ENCODE results near the gene ZAP70. TPM values are rescaled to one million over a fixed set of nuclear protein-coding genes. Genes with fewer than 3 reads are reported as not detected.
A peak's percentile ranks its signal among the peaks of the same experiment; 100 is the strongest.

Gene ZAP70
- total RNA-seq, 2 donors from 2014 or later, result 8.3 to 10.4 TPM

- H3K9ac ChIP-seq (ENCODE audit: extremely low read depth, low read length, poor library complexity, severe bottlenecking), result no peak overlapping the region
- no peak overlapping the region for H3K27ac Mint-ChIP-seq
- WGBS, 2 experiments (ENCODE audit: insufficient coverage in 1 of 2, insufficient read length in 1 of 2), result 95 to 98% methylated on average over 40 to 41 of the region's 41 CpGs
- H3K27me3 Mint-ChIP-seq (ENCODE audit: insufficient read depth), result no peaks in the 10 kb centered on the region
- no peaks in the 10 kb centered on the region for H3K4me1 ChIP-seq (ENCODE audit: control insufficient read depth, insufficient read depth, low read length)
- no peak for DNase-seq
- H3K36me3 Mint-ChIP-seq (ENCODE audit: low read depth), result peaks cover 7% of the 10 kb centered on the region
- no peak overlapping the region for H3K4me3 Mint-ChIP-seq
- no peak overlapping the region for H3K27ac ChIP-seq (ENCODE audit: low read depth, low read length)
- H3K9me3 ChIP-seq (ENCODE audit: control insufficient read depth, low read length), result peaks cover 4% of the 10 kb centered on the region
- peaks cover 3% of the 10 kb centered on the region for H3K9me3 Mint-ChIP-seq
- TF ChIP-seq, protein P1, sequence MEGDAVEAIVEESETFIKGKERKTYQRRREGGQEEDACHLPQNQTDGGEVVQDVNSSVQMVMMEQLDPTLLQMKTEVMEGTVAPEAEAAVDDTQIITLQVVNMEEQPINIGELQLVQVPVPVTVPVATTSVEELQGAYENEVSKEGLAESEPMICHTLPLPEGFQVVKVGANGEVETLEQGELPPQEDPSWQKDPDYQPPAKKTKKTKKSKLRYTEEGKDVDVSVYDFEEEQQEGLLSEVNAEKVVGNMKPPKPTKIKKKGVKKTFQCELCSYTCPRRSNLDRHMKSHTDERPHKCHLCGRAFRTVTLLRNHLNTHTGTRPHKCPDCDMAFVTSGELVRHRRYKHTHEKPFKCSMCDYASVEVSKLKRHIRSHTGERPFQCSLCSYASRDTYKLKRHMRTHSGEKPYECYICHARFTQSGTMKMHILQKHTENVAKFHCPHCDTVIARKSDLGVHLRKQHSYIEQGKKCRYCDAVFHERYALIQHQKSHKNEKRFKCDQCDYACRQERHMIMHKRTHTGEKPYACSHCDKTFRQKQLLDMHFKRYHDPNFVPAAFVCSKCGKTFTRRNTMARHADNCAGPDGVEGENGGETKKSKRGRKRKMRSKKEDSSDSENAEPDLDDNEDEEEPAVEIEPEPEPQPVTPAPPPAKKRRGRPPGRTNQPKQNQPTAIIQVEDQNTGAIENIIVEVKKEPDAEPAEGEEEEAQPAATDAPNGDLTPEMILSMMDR (conservative IDR thresholded peaks at IDR 0.05), result no peak
- H3K36me3 ChIP-seq (ENCODE audit: control insufficient read depth, insufficient read depth, low read length), result no peaks in the 10 kb centered on the region
- no peaks in the 10 kb centered on the region for H3K27me3 ChIP-seq (ENCODE audit: control insufficient read depth, insufficient read depth, low read length, poor library complexity, severe bottlenecking)
- peaks cover 24% of the 10 kb centered on the region for H3K4me1 Mint-ChIP-seq
- no peak overlapping the region for H3K4me3 ChIP-seq (ENCODE audit: low read length)
Observed at GRCh38 chr2:97724073-97724410, 10.7 kb downstream of the ZAP70 start.

DNA sequence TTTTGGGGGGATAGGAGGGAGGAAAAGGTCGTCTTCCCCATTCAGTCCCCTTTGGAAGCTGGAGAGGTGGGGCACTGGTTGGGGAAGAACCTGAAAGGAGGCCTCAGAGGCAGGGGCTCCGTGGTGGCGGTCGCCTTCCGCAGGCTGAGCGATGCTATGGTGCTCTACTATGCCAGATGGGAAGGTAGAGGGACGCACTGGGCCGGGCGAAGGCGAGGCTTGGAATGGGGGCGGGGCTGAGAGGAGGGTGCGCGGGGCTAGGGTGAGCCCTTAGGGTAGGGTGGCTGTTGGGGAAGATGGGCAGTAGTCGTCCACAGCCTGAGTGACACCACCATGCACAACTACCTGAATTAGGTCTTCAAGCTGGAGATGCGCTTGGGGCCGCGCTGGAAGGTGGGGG, 11.1 kb downstream of the ZAP70 start:
- no peak overlapping the region for H3K4me3 ChIP-seq (ENCODE audit: low read length)
- no peaks in the 10 kb centered on the region for H3K36me3 ChIP-seq (ENCODE audit: control insufficient read depth, insufficient read depth, low read length)
- H3K27me3 ChIP-seq (ENCODE audit: control insufficient read depth, insufficient read depth, low read length, poor library complexity, severe bottlenecking), result no peaks in the 10 kb centered on the region
- H3K4me1 Mint-ChIP-seq, result peaks cover 21% of the 10 kb centered on the region
- DNase-seq, result no peak
- H3K4me1 ChIP-seq (ENCODE audit: control insufficient read depth, insufficient read depth, low read length), result no peaks in the 10 kb centered on the region
- H3K9me3 Mint-ChIP-seq, result peaks cover 3% of the 10 kb centered on the region
- no peak overlapping the region for H3K27ac Mint-ChIP-seq
- H3K27ac ChIP-seq (ENCODE audit: low read depth, low read length), result no peak overlapping the region
- TF ChIP-seq, protein P1 (conservative IDR thresholded peaks at IDR 0.05), result no peak
- H3K9me3 ChIP-seq (ENCODE audit: control insufficient read depth, low read length), result peaks cover 8% of the 10 kb centered on the region
- 92 to 94% methylated on average over 10 to 17 of the region's 17 CpGs for WGBS, 2 experiments (ENCODE audit: insufficient coverage in 1 of 2, insufficient read length in 1 of 2)
- H3K9ac ChIP-seq (ENCODE audit: extremely low read depth, low read length, poor library complexity, severe bottlenecking), result no peak overlapping the region
- no peak overlapping the region for H3K4me3 Mint-ChIP-seq
- H3K36me3 Mint-ChIP-seq (ENCODE audit: low read depth), result peaks cover 7% of the 10 kb centered on the region
- H3K27me3 Mint-ChIP-seq (ENCODE audit: insufficient read depth), result no peaks in the 10 kb centered on the region

GRCh38 chr2:97724946-97725688, 11.7 kb downstream of the ZAP70 start:
- no peaks in the 10 kb centered on the region for H3K36me3 ChIP-seq (ENCODE audit: control insufficient read depth, insufficient read depth, low read length)
- 94% methylated on average over 22 to 31 of the region's 31 CpGs for WGBS, 2 experiments (ENCODE audit: insufficient coverage in 1 of 2, insufficient read length in 1 of 2)
- H3K4me3 Mint-ChIP-seq, result no peak overlapping the region
- H3K27ac Mint-ChIP-seq, result no peak overlapping the region
- H3K27me3 ChIP-seq (ENCODE audit: control insufficient read depth, insufficient read depth, low read length, poor library complexity, severe bottlenecking), result no peaks in the 10 kb centered on the region
- peaks cover 4% of the 10 kb centered on the region for H3K9me3 Mint-ChIP-seq
- H3K27ac ChIP-seq (ENCODE audit: low read depth, low read length), result no peak overlapping the region
- H3K9me3 ChIP-seq (ENCODE audit: control insufficient read depth, low read length), result peaks cover 14% of the 10 kb centered on the region
- H3K27me3 Mint-ChIP-seq (ENCODE audit: insufficient read depth), result no peaks in the 10 kb centered on the region
- TF ChIP-seq, protein P1 (conservative IDR thresholded peaks at IDR 0.05), result peak; percentile 11
- DNase-seq, result no peak
- peaks cover 11% of the 10 kb centered on the region for H3K36me3 Mint-ChIP-seq (ENCODE audit: low read depth)
- no peak overlapping the region for H3K9ac ChIP-seq (ENCODE audit: extremely low read depth, low read length, poor library complexity, severe bottlenecking)
- H3K4me3 ChIP-seq (ENCODE audit: low read length), result no peak overlapping the region
- H3K4me1 Mint-ChIP-seq, result peaks cover 17% of the 10 kb centered on the region
- no peaks in the 10 kb centered on the region for H3K4me1 ChIP-seq (ENCODE audit: control insufficient read depth, insufficient read depth, low read length)

Data from endodermal cell (in vitro differentiated cells).